GM18499 (cell line): Measurements from ENCODE around the gene COASY.
"Not testable (repeated sequence)": the region's sequence is repeated elsewhere in the genome, so short reads cannot be mapped to it uniquely, and the experiment has no call there.

Experiments used
- ATAC-seq: cut with Tn5 transposase; IDR thresholded peaks from one replicate; pipeline ENCODE4 v1.9.1; 2021; ENCODE audit warnings: moderate number of reproducible peaks; ENCODE audit not compliant: insufficient read depth, unreplicated experiment

COASY gene

GRCh38 chr17:42548993-42549755 lies 12.8 kb upstream of the COASY start:
- ATAC-seq = no peak

- not testable (repeated sequence) for ATAC-seq
Measured at GRCh38 chr17:42552736-42553135, 9.2 kb upstream of the COASY start, which contains the start of gene HSD17B1. HSD17B1 (plus strand) TSS chr17:42552923; CDS start chr17:42552934, 11 bp downstream.

- ATAC-seq = no peak
Measured at GRCh38 chr17:42553161-42553818, 8.7 kb upstream of the COASY start.

GRCh38 chr17:42553866-42554249 lies 8.1 kb upstream of the COASY start:
- ATAC-seq = no peak

GRCh38 chr17:42554250-42555121 lies 7.5 kb upstream of the COASY start:
- no peak for ATAC-seq

- ATAC-seq = no peak
Measured at GRCh38 chr17:42555122-42555622, 6.8 kb upstream of the COASY start.

DNA sequence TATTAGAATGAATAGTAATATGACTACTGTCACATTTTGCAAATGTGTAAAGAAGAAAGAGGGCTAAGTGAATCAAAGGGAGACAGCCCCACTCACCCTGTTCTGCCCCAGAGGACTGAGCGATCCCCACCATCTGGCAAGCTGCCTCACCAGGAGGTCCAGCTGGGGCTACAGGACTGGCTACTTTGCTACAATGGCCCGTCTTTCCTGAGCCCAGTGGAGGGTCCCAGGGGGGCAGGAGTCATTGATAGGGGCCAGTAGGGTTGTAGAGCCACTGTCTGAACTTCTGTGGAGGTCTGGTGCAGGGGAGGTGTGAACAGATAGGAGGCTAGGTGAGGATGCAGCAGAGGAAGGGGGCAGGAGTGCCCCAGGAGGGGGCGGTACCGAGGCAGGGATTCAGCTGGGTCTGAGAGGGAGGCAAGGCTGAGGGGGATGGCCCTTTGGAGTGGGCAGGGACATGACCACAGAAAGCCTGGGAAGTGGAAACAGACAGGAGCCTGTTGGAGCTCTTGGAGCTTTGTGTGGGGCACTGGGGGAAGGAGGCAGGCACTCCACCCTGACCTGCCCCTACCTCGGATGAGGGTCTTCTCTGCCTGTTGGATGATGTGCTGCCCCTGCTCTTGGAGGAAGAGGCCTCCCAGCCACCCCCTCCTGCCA lies 5.9 kb upstream of the COASY start:
- ATAC-seq = not testable (repeated sequence)

DNA sequence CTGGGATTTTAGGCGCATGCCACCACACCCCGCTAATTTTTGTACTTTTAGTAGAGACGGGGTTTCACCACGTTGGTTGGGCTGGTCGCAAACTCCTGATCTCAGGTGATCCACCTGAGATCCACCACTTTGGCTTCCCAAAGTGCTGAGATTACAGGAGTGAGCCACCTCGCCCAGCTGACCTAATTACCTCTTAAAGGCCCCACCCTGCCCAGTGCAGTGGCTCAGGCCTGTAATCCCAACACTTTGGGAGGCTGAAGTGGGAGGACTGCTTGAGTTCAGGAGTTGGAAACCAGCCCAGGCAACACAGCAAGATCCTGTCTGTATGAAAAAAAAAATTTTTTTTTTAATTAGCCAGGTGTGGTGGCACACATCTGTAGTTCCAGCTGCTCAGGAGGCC lies 2.9 kb upstream of the COASY start:
- no peak for ATAC-seq

- ATAC-seq = no peak
Measured at GRCh38 chr17:42560246-42560645, 1.7 kb upstream of the COASY start.

DNA sequence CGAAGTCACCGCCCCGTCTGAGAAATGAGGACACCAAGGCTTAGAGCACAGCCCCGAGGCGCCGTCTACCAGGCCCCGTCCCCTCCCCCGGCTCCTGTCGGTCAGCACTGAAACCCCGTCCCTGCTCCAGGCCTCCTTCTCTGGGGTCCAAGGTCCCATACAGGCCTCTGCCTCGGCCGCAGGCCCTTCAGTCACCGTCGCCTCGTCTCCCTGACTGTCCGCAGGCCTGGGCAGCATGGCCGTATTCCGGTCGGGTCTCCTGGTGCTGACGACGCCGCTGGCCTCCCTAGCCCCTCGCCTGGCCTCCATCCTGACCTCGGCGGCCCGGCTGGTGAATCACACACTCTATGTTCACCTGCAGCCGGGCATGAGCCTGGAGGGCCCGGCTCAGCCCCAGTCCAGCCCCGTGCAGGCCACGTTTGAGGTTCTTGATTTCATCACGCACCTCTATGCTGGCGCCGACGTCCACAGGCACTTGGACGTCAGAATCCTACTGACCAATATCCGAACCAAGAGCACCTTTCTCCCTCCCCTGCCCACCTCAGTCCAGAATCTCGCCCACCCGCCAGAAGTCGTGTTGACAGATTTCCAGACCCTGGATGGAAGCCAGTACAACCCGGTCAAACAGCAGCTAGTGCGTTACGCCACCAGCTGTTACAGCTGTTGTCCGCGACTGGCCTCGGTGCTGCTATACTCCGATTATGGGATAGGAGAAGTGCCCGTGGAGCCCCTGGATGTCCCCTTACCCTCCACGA lies 617 bp downstream of the COASY start:
- no peak for ATAC-seq

GRCh38 chr17:42563143-42563509 lies 1.2 kb downstream of the COASY start:
- no peak for ATAC-seq

GRCh38 chr17:42563543-42563942 lies 1.6 kb downstream of the COASY start:
- ATAC-seq = no peak

DNA sequence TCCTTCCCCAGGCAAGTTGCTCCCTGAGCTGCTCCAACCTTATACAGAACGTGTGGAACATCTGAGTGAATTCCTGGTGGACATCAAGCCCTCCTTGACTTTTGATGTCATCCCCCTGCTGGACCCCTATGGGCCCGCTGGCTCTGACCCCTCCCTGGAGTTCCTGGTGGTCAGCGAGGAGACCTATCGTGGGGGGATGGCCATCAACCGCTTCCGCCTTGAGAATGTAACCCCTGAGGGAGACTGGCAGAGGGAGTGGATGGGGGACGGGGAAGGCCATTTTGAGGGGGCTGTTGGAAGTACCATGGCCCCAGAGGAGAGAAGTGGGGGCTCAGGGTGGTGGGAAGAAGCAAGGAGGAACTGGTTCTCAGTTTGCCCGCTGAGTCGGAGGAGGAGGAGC lies 2.0 kb downstream of the COASY start:
- no peak for ATAC-seq

GRCh38 chr17:42564815-42565522 lies 3.0 kb downstream of the COASY start:
- ATAC-seq = no peak

DNA sequence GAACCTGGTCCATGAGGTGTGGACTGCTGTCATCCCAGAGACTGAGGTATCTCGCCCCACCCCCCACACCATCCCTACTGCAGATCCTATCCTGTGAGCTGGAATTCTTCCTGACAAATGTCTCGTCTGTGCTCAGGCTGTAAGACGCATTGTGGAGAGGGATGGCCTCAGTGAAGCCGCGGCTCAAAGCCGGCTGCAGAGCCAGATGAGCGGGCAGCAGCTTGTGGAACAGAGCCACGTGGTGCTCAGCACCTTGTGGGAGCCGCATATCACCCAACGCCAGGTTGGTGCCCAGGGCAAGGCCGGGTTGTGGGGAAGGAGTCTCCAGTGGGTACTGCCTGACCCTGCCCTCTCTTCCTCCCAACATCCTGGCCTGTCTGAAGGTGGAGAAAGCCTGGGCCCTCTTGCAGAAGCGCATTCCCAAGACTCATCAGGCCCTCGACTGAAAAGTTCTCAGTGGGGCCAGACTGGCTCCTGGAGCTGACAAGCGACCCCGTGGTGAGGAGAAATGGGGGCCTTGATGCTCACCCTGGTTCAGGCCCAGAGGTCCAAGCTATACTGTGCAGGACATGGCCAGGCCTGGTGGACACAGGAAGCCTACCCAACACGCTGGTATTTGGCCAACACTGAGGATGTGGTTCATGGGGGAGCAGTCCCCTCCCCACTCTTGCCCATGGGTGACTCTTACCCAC lies 3.7 kb downstream of the COASY start:
- no peak for ATAC-seq

GRCh38 chr17:42566215-42566882 lies 4.4 kb downstream of the COASY start:
- no peak for ATAC-seq

DNA sequence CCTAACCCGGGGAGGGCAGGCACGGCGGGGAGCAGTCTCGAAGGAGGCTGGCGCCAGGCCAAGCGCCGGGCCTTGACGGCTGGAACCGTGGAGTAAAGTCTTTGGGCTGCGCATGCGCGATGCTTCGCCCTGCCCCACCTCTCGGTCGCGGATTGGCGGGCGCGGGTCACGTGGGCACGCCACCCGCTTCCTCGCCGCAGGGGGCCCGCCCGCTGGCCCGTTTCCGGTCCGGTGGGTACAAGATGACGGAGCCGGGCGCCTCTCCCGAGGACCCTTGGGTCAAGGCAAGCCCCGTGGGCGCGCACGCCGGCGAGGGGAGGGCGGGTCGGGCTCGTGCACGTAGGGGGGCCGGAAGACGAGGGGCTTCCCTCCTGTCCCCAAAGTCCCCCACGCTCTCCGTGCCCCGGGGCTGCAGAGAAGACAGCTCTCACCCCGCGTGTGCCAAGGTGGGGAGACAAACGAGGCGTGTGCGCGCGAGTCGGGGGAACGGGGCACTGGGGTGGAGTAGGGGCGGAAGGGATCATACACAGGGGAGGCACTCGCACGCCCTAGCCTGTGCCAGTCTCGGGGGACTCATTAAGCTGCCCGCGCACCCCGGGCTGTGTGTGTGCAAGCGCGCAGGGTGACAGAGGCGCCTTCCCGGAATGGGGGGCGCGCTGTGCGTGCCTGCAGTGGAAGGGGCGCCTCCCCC lies 5.1 kb downstream of the COASY start, which contains the start of gene MLX:
TSS of gene MLX (plus strand) at position 218 of the 691 bp plus-strand sequence. CDS start at position 243, 25 bp downstream.
- ATAC-seq = no peak
